Measurements from ENCODE around the gene PALS1. TPM values are rescaled to one million over a fixed set of nuclear protein-coding genes. Genes with fewer than 3 reads are reported as not detected.

The PALS1 gene
- total RNA-seq, 1 experiment from 2014 or later: 18.0 TPM

- no peaks in the 10 kb centered on the region for H3K27me3 ChIP-seq (ENCODE audit: insufficient read depth, low read length)
- ATAC-seq (no peak), DNase-seq (ENCODE audit: low read depth, low spot score) (no peak)
- no TSS peak for BruUV-seq (replicated peaks)
- H3K4me1 ChIP-seq (ENCODE audit: control insufficient read depth in 1 of 2, insufficient read depth in 2 of 2, low read length in 2 of 2): 0 out of 4 replicates have a peak, but pooled peaks cover 0 to 2% of the 10 kb centered on the region in 2 experiments
- H3K79me2 ChIP-seq (ENCODE audit: insufficient read depth, low read length): peaks cover 59% of the 10 kb centered on the region
- CTCF ChIA-PET: no interaction called here
- POLR2A ChIA-PET: no interaction called here
- RAD21 ChIA-PET (ENCODE audit: low non-redundant PET in 1 of 2, low total read pairs in 2 of 2, uncharacterized antibody in 2 of 2, unreplicated experiment in 2 of 2): no interaction called here
- intact Hi-C loops (cut with micrococcal nuclease): no loop called here
- no peak overlapping the region for H3K27ac ChIP-seq (ENCODE audit: low read depth, low read length)
- H2AFZ ChIP-seq (ENCODE audit: low read depth, low read length, poor library complexity, severe bottlenecking): no peak overlapping the region
- H3K4me2 ChIP-seq (ENCODE audit: low read length): no peak overlapping the region
- no peak overlapping the region for H3K9ac ChIP-seq (ENCODE audit: low read length)
- no peaks in the 10 kb centered on the region for H3K9me3 ChIP-seq (ENCODE audit: control insufficient read depth in 1 of 2, insufficient read depth in 1 of 2, low read depth in 1 of 2, low read length in 2 of 2)
- no peaks in the 10 kb centered on the region; the same call in 1 of the 2 replicates for H4K20me1 ChIP-seq (ENCODE audit: insufficient read depth)
- no peak overlapping the region for H3K4me3 ChIP-seq (replicated peaks in 1 of 2; ENCODE audit: low read depth in 1 of 2, low read length in 2 of 2)
- no peaks in the 10 kb centered on the region for H3K36me3 ChIP-seq (ENCODE audit: control insufficient read depth in 1 of 2, insufficient read depth in 2 of 2, low read length in 2 of 2)
- no peaks in the 10 kb centered on the region for H3K9me2 ChIP-seq (ENCODE audit: insufficient read depth)
- TF ChIP-seq REST (IDR thresholded peaks at IDR 0.05; ENCODE audit: low read depth) (no peak), ZNF274 (IDR thresholded peaks at IDR 0.05; ENCODE audit: low read depth, low read length) (no peak), RAD21 (IDR thresholded peaks at IDR 0.05; ENCODE audit: low read depth) (no peak), CBX3 (IDR thresholded peaks at IDR 0.05; ENCODE audit: low read depth) (no peak), SP1 (IDR thresholded peaks at IDR 0.05; ENCODE audit: low read depth) (no peak), TCF7L2 (IDR thresholded peaks at IDR 0.05; ENCODE audit: borderline replicate concordance, extremely low read depth, insufficient read depth, insufficient read length) (no peak), JUND (IDR thresholded peaks at IDR 0.05) (no peak), ATF3 (IDR thresholded peaks at IDR 0.05) (no peak), EZH2phosphoT487 (IDR thresholded peaks at IDR 0.05; ENCODE audit: borderline replicate concordance) (no peak), YY1 (IDR thresholded peaks at IDR 0.05; ENCODE audit: extremely low read depth, insufficient replicate concordance, low read depth, low read length) (no peak), CEBPB (IDR thresholded peaks at IDR 0.05; ENCODE audit: low read depth) (no peak)
Measured at GRCh38 chr14:67257906-67258305, 16.7 kb downstream of the PALS1 start.

Measured in HCT116 (cell line).